SKM-1 (cell line): ENCODE results near the gene MAPK6.
"Not testable (repeated sequence)": the region's sequence is repeated elsewhere in the genome, so short reads cannot be mapped to it uniquely, and the experiment has no call there.

Experiments used
- DNase-seq: peaks from one replicate; lab custom pipeline; 2025; ENCODE audit not compliant: unreplicated experiment; lab: John Stamatoyannopoulos, UW

MAPK6 gene

DNA sequence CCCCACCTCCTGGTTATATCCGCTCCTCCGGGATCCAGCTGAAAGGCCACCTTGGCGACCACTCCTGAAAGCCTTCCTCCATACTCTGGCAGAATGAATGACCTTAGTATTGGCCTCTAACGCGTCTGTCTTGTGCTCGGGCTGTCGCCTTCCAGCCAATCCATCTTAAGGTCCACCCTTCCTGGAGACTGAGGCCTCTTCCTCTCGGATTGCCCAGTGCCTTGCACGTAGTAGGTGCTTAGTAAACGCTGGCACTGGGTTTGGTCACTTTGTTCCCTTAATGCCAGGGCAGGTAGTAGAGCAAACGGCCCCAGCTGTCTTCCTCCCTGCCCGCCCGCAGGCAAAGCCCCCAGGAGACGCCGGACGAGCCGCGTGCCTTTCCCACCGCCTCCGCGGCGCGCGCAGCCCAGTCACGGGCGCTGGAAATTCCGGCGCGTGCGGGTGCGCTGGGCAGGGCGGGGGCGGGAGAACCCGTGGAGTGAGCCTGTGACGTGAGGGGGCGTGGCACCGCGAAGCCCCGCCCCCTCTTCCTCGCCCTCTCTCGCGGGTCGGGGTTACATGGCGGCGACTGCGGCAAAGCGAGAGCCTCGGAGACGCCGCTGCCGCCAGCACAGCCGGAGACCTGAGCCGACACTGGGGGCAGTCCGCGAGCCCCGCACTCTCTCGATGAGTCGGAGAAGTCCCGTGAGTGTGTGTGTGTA, at the start of gene MAPK6:
TSS of gene MAPK6 (plus strand) at position 527 of the 701 bp plus-strand sequence. CDS start 27,242 bp downstream, outside the sequence.
- peak; percentile 86 for DNase-seq

DNA sequence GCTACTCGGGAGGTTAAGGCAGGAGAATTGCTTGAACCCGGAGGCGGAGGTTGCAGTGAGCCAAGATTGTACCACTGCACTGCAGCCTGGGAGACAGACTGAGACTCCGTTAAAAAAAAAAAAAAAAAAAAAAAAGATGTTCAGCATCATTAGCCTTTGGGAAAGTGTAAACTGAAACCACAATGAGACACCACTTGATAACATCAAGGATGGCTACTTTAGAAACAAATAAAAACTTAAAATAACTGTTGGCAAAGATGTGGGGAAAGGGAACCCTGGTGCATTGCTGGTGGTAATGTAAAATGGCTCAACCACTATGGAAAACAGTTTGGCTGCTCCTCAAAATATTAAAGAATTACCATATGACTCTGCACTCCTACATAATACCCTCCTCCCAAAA, 49.3 kb upstream of the MAPK6 start:
- DNase-seq, result no peak

DNA sequence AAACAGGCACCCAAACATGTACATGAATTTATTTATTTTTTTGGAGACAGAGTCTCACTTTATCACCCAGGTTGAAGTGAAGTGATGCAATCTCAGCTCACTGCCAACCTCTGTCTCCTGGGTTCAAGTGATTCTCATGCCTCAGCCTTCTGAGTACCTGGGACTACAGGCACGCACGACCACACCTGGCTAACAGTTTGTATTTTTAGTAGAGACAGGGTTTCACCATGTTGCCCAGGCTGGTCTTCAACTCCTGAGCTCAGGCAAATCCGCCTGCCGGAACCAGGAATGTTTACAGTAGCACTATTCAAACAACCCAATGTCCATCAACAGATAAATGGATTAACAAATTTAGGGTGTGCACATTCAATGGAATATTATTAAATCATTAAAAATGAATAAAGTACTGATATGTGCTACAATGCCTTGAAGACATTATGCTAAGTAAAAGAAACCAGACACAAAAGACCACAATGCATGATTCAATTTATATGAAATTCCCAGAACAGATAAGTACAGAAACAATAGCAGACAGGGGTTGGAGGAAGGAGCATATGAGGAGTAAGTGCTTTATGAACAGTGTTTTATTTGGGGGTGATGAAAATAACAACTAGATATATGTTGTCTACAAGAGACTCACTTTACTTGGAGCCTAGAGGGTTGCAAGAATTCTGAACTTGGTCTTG, 48.7 kb upstream of the MAPK6 start:
- DNase-seq, result no peak

DNA sequence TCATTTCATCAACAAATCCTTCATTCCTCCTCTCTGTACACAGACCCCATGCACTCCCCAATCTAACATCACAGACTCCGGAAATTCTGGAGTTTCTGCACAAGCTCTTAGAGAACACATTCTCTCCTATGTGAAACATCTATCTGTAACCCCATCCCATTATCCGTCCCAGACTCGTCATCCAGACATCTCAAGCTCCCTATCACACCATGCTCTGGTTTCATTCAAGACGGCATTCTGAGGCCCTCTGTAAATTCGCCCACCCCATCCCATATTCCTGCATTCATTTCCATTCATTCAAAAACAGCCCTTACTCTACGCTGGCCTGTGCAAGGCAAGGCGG, 48.0 kb upstream of the MAPK6 start:
- no peak for DNase-seq

DNA sequence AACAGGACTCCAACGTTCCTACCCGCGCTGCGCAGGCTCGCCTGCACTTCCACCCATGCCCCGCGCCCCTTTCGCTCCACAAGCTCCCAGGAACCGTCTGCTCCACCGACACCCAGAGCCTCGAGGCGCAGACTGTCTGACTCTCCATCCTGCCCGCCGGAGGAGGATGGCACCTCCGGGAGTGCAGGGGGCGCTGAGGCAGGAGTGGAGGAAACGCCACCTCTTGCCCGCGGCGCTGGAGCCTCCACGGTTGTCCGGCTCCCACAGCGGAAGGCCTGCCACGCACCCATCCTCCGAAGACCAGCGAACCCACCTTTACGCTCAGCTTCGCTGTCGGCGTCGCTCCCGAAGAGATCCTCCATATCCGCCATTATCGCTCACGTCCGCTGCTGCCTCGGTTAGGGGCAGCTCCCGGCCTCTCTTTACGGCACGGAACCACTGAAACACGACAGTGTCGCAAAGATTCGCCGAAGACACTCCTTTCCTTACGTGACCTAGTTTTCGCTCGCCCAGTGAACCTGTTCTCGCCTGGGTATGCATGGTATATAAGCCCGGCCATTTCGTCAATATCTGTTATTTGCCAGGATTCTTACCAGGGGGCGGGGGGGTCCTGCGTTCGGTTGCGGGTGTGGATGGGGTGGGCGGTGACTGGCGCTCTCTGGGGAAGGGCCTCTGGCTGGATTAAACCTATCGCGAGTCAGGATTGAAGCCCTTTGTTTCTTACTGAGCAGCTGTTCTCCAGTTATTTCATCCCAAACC, 47.5 kb upstream of the MAPK6 start, which contains the start of gene LEO1:
TSS of gene LEO1 (minus strand) at position 404 of the 759 bp plus-strand sequence. CDS start at position 371, 33 bp downstream.
- DNase-seq, result peak; percentile 95

DNA sequence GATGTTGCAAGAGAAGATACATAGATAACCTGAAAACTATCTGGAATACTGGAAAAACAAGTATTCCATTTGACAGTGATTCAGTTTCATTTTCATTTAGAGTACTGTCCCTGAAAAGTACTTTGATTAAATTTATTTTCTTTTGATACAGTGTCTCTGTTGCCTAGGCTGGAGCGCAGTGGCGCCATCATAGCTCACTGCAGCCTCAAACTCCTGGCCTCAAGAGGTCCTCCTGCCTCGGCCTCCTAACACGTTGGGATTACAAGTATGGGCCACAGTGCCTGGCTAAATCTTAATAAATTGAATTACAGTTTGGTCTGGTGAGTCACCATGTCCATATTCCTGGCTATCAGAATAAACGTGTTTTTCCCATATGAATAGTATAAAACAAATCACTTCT, 45.8 kb upstream of the MAPK6 start:
- DNase-seq, result no peak

DNA sequence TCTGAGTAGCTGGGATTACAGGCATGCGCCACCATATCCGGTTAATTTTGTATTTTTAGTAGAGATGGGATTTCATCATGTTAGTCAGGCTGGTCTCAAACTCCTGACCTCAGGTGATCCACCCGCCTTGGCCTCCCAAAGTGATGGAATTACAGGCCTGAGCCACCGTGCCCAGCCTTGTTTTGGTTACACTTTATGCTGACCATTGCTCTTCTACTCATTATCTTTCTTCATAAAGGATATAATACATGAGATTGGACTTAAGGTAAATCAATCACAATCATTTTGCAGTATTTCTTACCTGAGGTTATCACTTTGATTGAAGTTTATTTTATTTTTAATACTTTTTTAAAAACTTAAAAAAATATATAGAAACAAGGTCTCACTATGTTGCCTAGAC, 45.2 kb upstream of the MAPK6 start:
- no peak for DNase-seq

DNA sequence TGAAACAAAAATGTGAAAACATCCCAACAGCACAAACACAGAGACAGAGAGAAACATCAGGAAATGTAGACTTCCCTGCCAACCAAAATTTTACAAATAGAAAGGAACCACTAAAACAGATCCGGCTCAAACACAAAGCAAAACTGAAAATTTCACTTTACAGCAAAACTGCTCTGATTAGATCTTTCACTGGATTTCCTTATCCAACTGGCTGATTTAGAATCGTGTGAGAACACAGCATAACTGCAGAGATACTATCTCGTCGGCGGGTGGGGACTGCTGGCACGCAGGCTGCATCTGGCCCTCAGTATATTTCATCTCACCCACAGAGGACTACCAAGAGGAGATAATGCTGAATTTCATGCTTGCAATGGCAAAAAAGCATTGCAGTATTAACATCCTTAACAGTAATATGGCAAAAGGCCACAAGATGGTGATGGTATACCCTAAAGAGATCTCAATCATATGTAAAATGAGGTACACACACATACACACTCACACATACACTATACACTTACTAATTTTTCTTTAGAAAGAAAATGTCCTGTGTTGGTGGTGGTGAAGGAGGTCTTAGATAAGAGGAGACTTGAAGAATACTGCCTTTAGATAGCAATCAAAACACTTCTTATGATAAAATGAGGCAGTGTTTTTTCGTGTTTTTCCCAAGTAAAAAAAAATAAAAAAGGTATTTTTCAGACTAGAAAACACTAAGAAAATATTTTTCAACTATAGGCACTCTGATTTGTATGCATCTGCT, 36.8 kb upstream of the MAPK6 start:
- peak; percentile 65 for DNase-seq

DNA sequence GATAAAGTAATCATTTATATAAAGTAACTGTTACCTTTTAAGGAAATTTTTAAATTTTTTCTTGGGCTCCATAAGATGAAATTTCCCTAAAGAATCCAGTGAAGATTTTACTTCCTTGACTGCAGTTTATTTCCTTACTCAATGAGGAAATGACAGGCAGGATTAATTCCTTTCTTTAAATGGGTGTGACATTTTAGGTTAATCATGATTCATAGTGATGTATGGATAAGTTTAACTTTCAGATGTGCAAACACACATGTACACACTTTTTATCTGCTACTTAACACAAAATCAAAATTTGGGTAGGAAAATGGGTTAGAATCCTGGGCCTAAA, 36.3 kb upstream of the MAPK6 start:
- no peak for DNase-seq

DNA sequence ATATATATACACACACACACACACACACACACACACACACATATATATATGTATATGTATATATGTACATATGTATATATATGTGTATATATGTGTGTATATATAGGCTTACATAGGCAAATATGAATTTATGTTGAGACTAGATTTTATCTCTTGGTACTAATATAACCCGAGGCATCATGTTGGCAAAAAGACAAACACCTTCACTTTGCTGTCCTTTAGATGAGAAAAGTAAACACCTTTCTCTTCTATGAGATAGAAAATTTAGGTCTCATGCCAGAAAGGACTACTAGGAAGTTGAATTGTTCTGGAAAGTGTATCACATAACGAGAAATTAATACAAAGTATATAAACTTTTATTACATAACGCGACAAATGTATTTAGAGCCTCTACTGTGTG, 27.9 kb upstream of the MAPK6 start:
- DNase-seq, result no peak

DNA sequence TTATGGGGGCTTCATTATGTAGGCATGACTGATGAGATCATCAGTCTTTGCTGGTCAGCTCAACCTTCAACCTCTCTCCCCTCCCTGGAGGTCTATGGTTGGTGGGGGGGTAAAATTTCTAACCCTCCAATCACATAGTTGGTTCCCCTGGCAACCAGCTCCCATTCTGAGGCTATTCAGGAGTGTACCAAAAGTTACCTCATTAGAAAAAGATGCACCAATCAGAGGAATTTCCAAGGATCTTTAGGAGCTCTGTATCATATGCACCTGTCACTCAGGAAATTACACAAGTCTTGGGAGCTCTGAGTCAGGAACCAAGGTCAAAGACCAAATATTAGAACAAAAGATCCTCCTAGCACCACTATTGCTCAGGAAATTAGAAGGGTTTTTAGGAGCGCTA, 26.1 kb upstream of the MAPK6 start:
- no peak for DNase-seq

DNA sequence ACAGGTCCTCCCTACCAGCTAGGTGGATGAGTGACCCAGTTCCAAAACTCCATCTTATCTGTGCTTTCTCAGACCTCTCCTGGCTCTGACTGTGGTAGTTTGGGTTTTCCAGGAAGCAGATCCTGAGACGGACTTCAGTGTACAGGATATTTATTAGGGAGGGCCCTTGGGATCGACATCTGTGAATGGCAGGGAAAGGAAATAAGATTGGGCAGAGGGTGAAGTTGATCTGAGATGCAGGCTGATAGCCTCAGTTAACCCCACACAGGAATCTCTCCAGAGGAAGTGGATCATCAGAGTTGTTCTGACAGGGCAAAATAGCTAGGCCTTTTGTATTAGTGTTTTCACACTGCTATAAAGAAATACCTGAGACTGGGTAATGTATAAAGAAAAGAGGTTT, 16.7 kb upstream of the MAPK6 start:
- no peak for DNase-seq

DNA sequence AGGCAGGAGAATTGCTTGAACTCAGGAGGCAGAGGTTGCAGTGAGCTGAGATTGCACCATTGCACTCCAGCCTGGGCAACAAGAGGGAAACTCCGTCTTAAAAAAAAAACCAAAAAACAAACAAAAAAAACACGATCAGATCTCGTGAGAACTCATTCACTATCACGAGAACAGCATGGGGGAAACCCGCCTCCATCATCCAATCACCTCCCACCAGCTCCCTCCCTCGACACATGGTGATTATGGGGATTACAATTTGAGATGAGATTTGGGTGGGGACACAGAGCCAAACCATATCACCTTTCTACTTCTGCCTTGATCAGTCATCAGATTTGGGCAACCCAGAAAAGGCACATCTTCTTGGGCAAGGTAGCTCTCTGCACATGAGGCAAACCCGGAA, 15.9 kb upstream of the MAPK6 start:
- not testable (repeated sequence) for DNase-seq

DNA sequence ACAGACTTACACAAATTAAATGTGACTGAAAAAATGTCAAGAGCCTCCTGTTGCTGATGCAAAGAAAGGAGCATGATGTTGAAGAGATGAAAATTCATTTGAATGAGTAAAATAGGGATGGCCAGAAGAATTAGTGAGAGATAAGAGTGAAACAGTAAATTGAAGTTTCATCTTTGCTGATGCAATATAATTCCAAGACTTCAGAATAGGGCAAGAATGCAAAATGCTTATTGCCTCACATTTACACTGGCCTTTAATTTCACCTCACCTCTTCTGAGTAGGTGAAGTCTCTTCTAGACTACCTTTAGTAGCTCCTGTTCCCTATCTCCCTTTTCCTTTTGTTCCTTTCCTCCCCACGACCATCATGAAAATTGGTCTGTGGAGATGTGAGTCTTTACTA, 15.3 kb upstream of the MAPK6 start:
- DNase-seq, result no peak

DNA sequence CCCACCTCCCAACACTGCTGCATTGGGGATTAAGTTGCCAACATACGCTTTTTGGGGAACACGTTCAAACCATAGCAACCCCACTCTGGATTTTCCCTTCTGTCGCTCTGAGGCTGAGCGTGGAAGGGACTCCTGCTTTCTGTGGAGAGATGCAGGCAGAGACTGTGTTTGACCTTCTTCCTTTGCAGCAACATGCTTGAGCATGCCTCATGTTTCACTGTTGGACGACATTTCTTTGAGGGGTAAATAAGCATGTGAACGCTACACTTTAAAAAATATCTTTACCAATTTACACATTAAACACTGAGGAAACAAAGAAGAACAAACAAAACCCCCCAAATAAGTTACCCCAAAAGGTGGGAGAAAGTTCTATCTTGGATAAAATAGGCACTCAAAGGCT, 14.2 kb upstream of the MAPK6 start:
- DNase-seq, result no peak

DNA sequence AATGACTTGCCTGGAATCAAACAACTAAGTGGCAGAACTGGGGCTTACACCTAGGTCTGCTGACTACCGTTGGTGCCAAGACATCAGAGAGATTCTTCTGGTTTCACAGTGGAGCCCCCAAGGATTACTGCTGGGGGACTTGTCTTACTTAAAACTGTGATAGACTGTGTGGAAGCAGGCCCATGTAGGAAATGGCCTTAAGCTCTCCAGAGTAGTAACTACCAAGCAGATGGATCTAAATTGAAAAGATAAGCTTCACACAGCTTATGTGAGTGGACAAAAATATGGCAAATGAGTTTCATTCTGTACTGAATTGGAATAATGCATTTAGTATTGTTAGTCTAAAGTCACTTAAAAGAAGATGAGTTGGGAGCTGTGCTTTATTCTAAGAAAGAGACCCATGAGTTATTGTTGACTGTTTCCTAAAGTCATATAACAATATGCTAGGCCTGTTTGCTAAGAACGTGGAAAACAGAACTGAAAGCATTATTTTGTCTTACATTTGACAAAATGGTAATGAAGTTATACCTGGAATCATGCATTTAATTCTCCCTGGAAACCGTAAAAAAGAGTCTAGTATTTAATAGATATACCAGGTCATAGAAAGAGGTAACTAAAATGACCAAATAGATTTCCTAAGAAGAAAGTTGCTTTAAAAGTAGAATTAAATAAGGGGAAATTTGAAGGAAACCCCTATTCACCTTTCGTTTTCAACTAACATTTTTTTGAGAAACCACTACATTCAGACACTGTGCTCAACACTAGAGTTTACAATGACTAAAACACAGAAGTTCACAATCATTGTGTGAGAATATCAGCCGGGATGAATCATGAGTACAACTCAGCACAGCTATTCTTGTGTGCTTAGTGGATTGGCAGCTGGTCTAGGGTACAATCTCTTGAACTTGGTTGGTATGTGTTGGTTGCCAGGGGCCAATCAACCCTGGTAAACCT, 13.0 kb upstream of the MAPK6 start:
- DNase-seq, result no peak

DNA sequence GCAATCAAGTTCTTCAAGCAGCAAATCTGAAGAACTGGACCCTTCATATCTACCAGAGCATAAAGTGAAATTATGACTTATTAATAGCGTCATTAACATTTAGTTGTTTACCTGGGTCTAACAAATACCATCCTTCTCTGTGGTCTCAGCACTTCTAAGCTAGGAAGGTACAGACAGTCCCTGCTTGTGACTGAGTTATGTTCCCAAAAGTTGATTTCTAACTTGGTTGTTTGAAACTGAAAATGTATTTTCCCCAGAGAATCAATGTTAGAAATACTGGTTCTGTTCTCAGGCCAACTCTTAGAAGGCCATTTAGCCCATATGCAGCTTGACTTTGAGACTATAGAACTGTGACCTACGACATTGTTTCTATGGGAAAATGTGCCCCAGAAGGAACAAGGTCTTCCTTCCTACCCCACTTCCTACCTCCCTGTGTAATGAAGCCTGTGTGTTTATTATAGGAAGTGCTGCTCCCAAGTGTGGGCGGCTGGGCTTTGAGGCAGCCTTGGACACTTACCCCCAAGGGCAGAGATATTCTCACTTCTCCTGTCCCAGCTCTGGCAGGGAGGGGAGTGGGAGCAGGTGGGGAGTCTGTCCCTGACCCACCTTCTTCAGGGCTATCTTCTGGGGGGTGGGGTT, 12.2 kb upstream of the MAPK6 start:
- no peak for DNase-seq

DNA sequence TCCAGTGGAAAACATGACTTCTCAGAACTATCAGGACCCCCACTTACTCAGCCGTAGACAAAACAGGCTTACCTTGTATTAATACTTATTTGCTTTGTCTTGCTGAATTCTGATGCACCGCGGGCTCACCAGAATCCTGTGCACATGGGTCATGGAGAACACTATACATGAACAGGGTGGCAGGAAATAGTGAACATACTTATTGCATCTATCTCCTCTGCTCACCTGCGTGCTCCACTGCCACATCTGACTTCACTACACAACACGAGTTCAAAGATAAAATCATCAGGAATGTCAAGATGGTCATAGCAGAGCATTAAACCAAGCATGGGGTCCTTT, 10.7 kb upstream of the MAPK6 start:
- no peak for DNase-seq

DNA sequence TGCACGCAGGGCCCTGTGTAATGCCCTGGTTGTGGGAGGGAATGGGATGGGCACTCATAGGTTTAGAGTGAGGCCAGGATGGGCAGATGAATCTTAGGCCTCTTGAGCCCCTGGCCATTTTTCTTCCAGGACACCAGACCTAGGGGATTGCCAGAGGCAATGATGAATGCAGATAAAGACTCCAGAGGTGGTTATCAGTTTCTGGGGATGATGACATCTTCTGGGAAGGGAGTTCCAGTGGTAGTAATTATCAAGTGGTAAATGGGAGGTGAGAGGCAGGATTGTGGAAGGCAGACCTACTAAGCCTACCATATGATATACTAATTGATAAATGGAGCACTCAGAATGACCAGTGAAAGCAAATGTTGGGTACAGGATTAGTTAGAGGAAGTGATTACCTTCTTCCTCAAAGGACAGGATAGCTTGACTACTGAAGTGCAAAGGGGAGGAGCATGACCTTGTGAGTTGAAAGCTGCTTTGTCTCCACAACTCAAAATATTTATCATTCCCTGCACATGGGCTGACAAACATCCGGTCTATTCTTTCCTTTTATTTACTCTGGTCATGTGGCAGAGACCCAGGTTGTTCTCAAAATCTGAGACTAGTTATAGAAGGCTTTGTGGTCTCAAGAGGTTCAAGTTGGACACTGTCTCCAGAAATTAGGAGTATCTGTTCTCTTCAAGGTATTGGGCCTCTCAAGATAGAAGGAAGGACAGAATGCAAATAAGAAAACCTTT, 10.2 kb upstream of the MAPK6 start:
- peak; percentile 53 for DNase-seq
